Measurements from ENCODE around the gene WWOX. TPM values are rescaled to one million over a fixed set of nuclear protein-coding genes. Genes with fewer than 3 reads are reported as not detected.

WWOX gene
- total and polyA plus RNA-seq, 2 of the 8 experiments (the other 6 are each of a cell fraction or from before 2014, with no cell fraction given) = 5.4 to 16.7 TPM

DNA sequence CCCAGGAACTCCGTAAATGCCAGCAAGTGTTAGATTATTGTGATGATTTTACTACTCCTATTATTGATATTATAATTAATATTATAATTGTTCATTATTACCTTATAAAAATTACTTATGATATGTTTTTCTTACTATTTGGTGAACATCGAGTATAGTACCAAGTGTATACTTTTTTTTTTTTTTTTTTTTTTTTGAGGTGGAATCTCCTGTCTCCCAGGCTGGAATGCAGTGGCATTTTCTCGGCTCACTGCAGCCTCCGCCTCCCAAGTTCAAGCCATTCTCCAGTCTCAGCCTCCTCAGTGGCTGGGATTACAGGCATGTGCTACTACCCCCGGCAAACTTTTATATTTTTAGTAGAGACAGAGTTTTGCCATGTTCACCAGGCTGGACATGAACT is 347.0 kb downstream of the WWOX start:
- no peak overlapping the region for H3K4me3 ChIP-seq (ENCODE audit: extremely low read depth in 1 of 4, insufficient read depth in 2 of 4, low read depth in 3 of 4, low read length in 4 of 4)
- no peak overlapping the region for H3K27ac ChIP-seq (ENCODE audit: low read depth, low read length)
- no peak overlapping the region for H3K23ac ChIP-seq (ENCODE audit: insufficient read length)
- H2AFZ ChIP-seq (ENCODE audit: low read length) = no peak overlapping the region
- no peak overlapping the region for H4K5ac ChIP-seq (ENCODE audit: insufficient read length, low read depth, low read length)
- H3K27me3 ChIP-seq (replicated peaks in 1 of 4; ENCODE audit: control insufficient read depth in 3 of 4, extremely low read depth in 1 of 4, insufficient read depth in 3 of 4, low read length in 3 of 4) = no peaks in the 10 kb centered on the region
- no peak overlapping the region for H2BK12ac ChIP-seq (ENCODE audit: low read depth, low read length)
- no peaks in the 10 kb centered on the region for H3K9me3 ChIP-seq (ENCODE audit: insufficient read depth in 2 of 2, low read depth in 1 of 2, low read length in 1 of 2)
- no peak overlapping the region for H2BK5ac ChIP-seq (ENCODE audit: low read depth, low read length)
- H3K56ac ChIP-seq (replicated peaks; ENCODE audit: insufficient read length, low read depth, low read length) = no peak overlapping the region
- FAIRE-seq (no peak), DNase-seq (ENCODE audit: low read depth in 1 of 2, low spot score in 2 of 2) (no peak)
- no peaks in the 10 kb centered on the region for H3K79me2 ChIP-seq (ENCODE audit: control insufficient read depth in 1 of 2, insufficient read depth in 2 of 2, low read length in 2 of 2)
- H3K36me3 ChIP-seq (ENCODE audit: control insufficient read depth in 2 of 4, insufficient read depth in 4 of 4, low read length in 3 of 4) = no peaks in the 10 kb centered on the region
- peaks cover 0 to 11% (median 3%) of the 10 kb centered on the region in 4 experiments; a peak in 3 of 7 replicates for H3K4me1 ChIP-seq (replicated peaks in 1 of 4; ENCODE audit: control insufficient read depth in 3 of 4, insufficient read depth in 4 of 4, low read length in 3 of 4)
- TF ChIP-seq MAFK (IDR thresholded peaks at IDR 0.05; ENCODE audit: low read depth, low read length) = no peak
- TF ChIP-seq ZNF274 (IDR thresholded peaks at IDR 0.05; ENCODE audit: borderline replicate concordance, extremely low read depth, low read length) = no peak
- no peak for TF ChIP-seq TBP (IDR thresholded peaks at IDR 0.05; ENCODE audit: low read depth, low read length)
- no peak for TF ChIP-seq TCF12 (IDR thresholded peaks at IDR 0.05; ENCODE audit: low read depth, low read length)
- no peak for TF ChIP-seq HDAC2 (IDR thresholded peaks at IDR 0.05; ENCODE audit: borderline replicate concordance in 1 of 2, low read depth in 2 of 2, low read length in 2 of 2)
- no peak for TF ChIP-seq KDM1A (IDR thresholded peaks at IDR 0.05; ENCODE audit: borderline replicate concordance, low read length)
- TF ChIP-seq FOSL1 (IDR thresholded peaks at IDR 0.05; ENCODE audit: insufficient read depth, low read depth, low read length) = no peak
- TF ChIP-seq EP300 (IDR thresholded peaks at IDR 0.05; ENCODE audit: borderline replicate concordance in 1 of 2, low read depth in 2 of 2, low read length in 2 of 2) = no peak
- no peak overlapping the region for H2BK120ac ChIP-seq (replicated peaks; ENCODE audit: low read depth, low read length)
- no peak overlapping the region for H3K9ac ChIP-seq (replicated peaks in 1 of 4; ENCODE audit: extremely low read depth in 1 of 4, low read depth in 3 of 4, low read length in 3 of 4)
- WGBS, 2 experiments (ENCODE audit: extremely low coverage in 1 of 2, insufficient coverage in 1 of 2, insufficient read length in 1 of 2, insufficient replicate concordance in 2 of 2, low coverage in 1 of 2, low lambda C conversion rate in 2 of 2, missing lambda C conversion rate in 1 of 2) = 96% methylated on average over 5 of the region's 5 CpGs; no CpG with 5 or more reads in 1 of the 2 experiments
- H4K20me1 ChIP-seq (replicated peaks in 1 of 2; ENCODE audit: control insufficient read depth in 1 of 2, insufficient read depth in 2 of 2, low read length in 2 of 2) = no peaks in the 10 kb centered on the region
- H3K23me2 ChIP-seq (ENCODE audit: low read depth, low read length) = no peaks in the 10 kb centered on the region
- no peak overlapping the region for H4K8ac ChIP-seq (ENCODE audit: extremely low read depth, insufficient read depth, low read length)
- no peak overlapping the region for H3K18ac ChIP-seq (ENCODE audit: extremely low read depth, low read length)
- no peak overlapping the region for H2BK20ac ChIP-seq (ENCODE audit: low read length)
- H3K14ac ChIP-seq (ENCODE audit: insufficient read length) = no peak overlapping the region
- POLR2A ChIA-PET (ENCODE audit: partially characterized antibody) = no interaction called here
- no peak overlapping the region for H2AK5ac ChIP-seq (ENCODE audit: low read depth, low read length)
- H3K79me1 ChIP-seq (ENCODE audit: low read depth, low read length) = no peaks in the 10 kb centered on the region
- no peak overlapping the region for H4K91ac ChIP-seq (replicated peaks; ENCODE audit: insufficient read length, low read length)
- no peak overlapping the region for H2BK15ac ChIP-seq (ENCODE audit: low read length)
- H3K4me2 ChIP-seq (ENCODE audit: insufficient read depth in 1 of 2, low read depth in 2 of 2, low read length in 2 of 2) = no peak overlapping the region
- CTCF ChIA-PET (ENCODE audit: partially characterized antibody) = interaction anchor here (0.6 to 2.0 kb wide), 2 partner anchors 10 to 11 kb away, joined by 3 to 6 read pairs; no protein-coding TSS in a partner anchor
- no peak overlapping the region for H3K4ac ChIP-seq (replicated peaks; ENCODE audit: insufficient read length, low read depth, low read length)

Measured in H1 (cell line).